GM12865 (cell line): ENCODE measurements around the gene NOC2L.

ENCODE experiments used
- DNase-seq: peaks from one replicate; pipeline ENCODE4 v3.0.0; 2010; ENCODE audit warnings: low read depth
- H3K4me3 ChIP-seq: 2 replicates; pipeline ENCODE4 v1.5.1; 2011; ENCODE audit warnings: mild to moderate bottlenecking, low read depth, low read length, control low read depth
- CTCF ChIP-seq: IDR thresholded peaks from 2 replicates; pipeline ENCODE4 v1.5.1; 2011; ENCODE audit warnings: low read length, control low read depth, low read depth, inconsistent platforms; ENCODE audit not compliant: insufficient read depth; ENCODE audit errors: missing control alignments

Gene NOC2L

GRCh38 chr1:942411-942821 lies 16.6 kb downstream of the NOC2L start:
- no peak for DNase-seq

GRCh38 chr1:941588-942383 lies 17.3 kb downstream of the NOC2L start:
- H3K4me3 ChIP-seq, result no peak overlapping the region
- TF ChIP-seq CTCF, result no peak
- no peak for DNase-seq

More at GRCh38 chr1:942411-942821, 16.6 kb downstream of the NOC2L start:
- no peak overlapping the region for H3K4me3 ChIP-seq
- TF ChIP-seq CTCF, result no peak

- TF ChIP-seq CTCF, result no peak
- DNase-seq, result no peak
- no peak overlapping the region for H3K4me3 ChIP-seq
Observed at GRCh38 chr1:941015-941587, 18.0 kb downstream of the NOC2L start.

- no peak for TF ChIP-seq CTCF
- no peak for DNase-seq
- H3K4me3 ChIP-seq, result no peak overlapping the region
Observed at GRCh38 chr1:940107-941014, 18.7 kb downstream of the NOC2L start.

GRCh38 chr1:939511-940106 lies 19.4 kb downstream of the NOC2L start:
- DNase-seq, result no peak
- no peak overlapping the region for H3K4me3 ChIP-seq
- no peak for TF ChIP-seq CTCF

GRCh38 chr1:938711-939489 lies 20.2 kb downstream of the NOC2L start:
- no peak for DNase-seq
- no peak overlapping the region for H3K4me3 ChIP-seq
- TF ChIP-seq CTCF, result no peak
